Measurements from ENCODE around the gene COQ3. TPM values are rescaled to one million over a fixed set of nuclear protein-coding genes. Genes with fewer than 3 reads are reported as not detected.

COQ3 gene
- total and polyA plus RNA-seq, 4 donors: 3.8 to 9.4 (median 8.0) TPM

DNA sequence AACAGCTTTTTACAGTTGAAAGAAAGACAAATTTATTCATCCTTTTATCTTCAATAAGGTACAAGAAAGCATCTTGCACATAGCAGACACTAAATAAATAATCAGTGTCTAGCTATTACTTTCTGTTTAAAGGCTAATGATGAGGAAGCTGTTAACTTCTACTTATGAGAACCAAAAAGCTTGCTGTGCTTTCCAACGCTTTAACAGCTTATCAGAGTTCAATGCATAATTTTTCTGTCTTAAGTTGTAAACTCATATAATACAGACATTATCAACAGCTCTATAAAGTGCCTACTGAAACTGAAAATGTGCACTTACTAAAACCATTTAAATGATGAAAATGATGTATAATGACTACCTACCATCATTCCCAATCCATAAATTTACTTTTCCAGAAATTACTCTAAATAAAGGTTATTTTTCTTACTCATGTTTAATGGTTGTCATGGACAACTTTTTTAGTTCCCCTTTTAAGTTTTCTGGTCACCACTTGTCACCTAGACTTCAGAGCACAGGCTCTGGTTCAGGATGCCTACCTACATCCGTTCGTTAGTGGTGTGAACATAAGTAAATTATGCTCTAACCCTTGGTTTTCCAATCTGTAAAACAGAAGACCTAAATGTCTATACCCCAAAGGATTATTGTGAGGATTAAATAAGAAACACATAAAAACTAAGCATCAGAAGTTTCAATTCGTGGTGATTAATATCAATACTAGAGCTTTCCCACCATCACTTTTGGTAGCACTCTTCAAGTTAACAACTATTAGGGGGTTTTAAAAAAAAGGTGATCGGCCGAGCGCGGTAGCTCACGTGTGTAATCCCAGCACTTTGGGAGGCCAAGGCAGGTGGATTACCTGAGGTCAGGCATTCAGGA, 23.1 kb upstream of the COQ3 start:
- Histone ChIP-seq H3K27ac (ENCODE audit: low read depth in 1 of 2, low read length in 2 of 2) (no peak overlapping the region), H3K9ac (ENCODE audit: low read depth in 1 of 2, low read length in 2 of 2) (no peak overlapping the region), H3K27me3 (ENCODE audit: control insufficient read depth in 4 of 4, insufficient read depth in 4 of 4, low read length in 3 of 4) (no peaks in the 10 kb centered on the region), H3K9me3 (ENCODE audit: control insufficient read depth in 4 of 4, low read length in 3 of 4) (no peaks in the 10 kb centered on the region), H3K4me1 (ENCODE audit: control insufficient read depth in 4 of 4, insufficient read depth in 4 of 4, low read length in 3 of 4) (peaks cover 0 to 25% (median 11%) of the 10 kb centered on the region in 4 donors), H3K36me3 (ENCODE audit: control insufficient read depth in 4 of 4, insufficient read depth in 3 of 4, low read depth in 1 of 4, low read length in 3 of 4) (peaks cover 0 to 8% (median under 1%) of the 10 kb centered on the region in 4 donors), H3K4me3 (ENCODE audit: low read depth in 1 of 3, low read length in 3 of 3) (no peak overlapping the region)
- 85% methylated on average over 9 of the region's 9 CpGs for WGBS
- TF ChIP-seq, protein P1, sequence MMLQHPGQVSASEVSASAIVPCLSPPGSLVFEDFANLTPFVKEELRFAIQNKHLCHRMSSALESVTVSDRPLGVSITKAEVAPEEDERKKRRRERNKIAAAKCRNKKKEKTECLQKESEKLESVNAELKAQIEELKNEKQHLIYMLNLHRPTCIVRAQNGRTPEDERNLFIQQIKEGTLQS (IDR thresholded peaks at IDR 0.05): no peak
- no peak for TF ChIP-seq FOXA2 (IDR thresholded peaks at IDR 0.05)
- TF ChIP-seq SP1 (IDR thresholded peaks at IDR 0.05): no peak
- TF ChIP-seq JUND (IDR thresholded peaks at IDR 0.05): no peak
- TF ChIP-seq HNF4A (conservative IDR thresholded peaks at IDR 0.05): no peak
- no peak for TF ChIP-seq YY1 (IDR thresholded peaks at IDR 0.05)
- TF ChIP-seq TAF1 (conservative IDR thresholded peaks at IDR 0.05): no peak
- TF ChIP-seq, protein P2, sequence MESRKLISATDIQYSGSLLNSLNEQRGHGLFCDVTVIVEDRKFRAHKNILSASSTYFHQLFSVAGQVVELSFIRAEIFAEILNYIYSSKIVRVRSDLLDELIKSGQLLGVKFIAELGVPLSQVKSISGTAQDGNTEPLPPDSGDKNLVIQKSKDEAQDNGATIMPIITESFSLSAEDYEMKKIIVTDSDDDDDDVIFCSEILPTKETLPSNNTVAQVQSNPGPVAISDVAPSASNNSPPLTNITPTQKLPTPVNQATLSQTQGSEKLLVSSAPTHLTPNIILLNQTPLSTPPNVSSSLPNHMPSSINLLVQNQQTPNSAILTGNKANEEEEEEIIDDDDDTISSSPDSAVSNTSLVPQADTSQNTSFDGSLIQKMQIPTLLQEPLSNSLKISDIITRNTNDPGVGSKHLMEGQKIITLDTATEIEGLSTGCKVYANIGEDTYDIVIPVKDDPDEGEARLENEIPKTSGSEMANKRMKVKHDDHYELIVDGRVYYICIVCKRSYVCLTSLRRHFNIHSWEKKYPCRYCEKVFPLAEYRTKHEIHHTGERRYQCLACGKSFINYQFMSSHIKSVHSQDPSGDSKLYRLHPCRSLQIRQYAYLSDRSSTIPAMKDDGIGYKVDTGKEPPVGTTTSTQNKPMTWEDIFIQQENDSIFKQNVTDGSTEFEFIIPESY (IDR thresholded peaks at IDR 0.05): no peak
- TF ChIP-seq RAD21 (IDR thresholded peaks at IDR 0.05): no peak
- no peak for TF ChIP-seq RXRA (IDR thresholded peaks at IDR 0.05)
- TF ChIP-seq, protein P3, sequence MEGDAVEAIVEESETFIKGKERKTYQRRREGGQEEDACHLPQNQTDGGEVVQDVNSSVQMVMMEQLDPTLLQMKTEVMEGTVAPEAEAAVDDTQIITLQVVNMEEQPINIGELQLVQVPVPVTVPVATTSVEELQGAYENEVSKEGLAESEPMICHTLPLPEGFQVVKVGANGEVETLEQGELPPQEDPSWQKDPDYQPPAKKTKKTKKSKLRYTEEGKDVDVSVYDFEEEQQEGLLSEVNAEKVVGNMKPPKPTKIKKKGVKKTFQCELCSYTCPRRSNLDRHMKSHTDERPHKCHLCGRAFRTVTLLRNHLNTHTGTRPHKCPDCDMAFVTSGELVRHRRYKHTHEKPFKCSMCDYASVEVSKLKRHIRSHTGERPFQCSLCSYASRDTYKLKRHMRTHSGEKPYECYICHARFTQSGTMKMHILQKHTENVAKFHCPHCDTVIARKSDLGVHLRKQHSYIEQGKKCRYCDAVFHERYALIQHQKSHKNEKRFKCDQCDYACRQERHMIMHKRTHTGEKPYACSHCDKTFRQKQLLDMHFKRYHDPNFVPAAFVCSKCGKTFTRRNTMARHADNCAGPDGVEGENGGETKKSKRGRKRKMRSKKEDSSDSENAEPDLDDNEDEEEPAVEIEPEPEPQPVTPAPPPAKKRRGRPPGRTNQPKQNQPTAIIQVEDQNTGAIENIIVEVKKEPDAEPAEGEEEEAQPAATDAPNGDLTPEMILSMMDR (IDR thresholded peaks at IDR 0.05; ENCODE audit: low read depth, low read length, missing input control): no peak
- no peak for TF ChIP-seq GABPA (IDR thresholded peaks at IDR 0.05 in 1 of 2, conservative IDR thresholded peaks at IDR 0.05 in 1 of 2)
- no peak for TF ChIP-seq EGR1 (IDR thresholded peaks at IDR 0.05; ENCODE audit: low read depth in 2 of 2)
- DNase-seq (ENCODE audit: low spot score): no peak

DNA sequence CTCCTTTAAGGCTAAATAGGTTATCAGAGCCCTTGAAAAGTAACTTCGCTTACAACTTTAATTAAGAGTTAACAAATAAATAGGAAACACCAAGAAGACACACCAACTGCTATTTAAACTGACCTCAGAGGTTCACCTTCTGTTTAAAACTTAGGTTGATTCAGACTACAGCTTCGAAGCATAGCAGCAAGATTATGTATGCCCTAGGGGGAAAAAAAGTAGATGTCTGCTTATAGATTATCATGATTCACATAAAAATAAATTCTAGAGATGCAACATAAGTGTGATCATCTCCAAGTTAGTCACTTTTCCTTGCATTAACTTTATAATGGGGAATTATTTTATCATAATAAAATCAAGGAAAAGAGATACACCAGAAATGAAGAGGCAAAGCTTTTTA, 22.2 kb upstream of the COQ3 start:
- DNase-seq (ENCODE audit: low spot score): no peak
- peaks cover 0 to 8% (median 1%) of the 10 kb centered on the region in 4 donors for H3K36me3 ChIP-seq (ENCODE audit: control insufficient read depth in 4 of 4, insufficient read depth in 3 of 4, low read depth in 1 of 4, low read length in 3 of 4)
- H3K27me3 ChIP-seq (ENCODE audit: control insufficient read depth in 4 of 4, insufficient read depth in 4 of 4, low read length in 3 of 4): no peaks in the 10 kb centered on the region
- no peak overlapping the region for H3K27ac ChIP-seq (ENCODE audit: low read depth in 1 of 2, low read length in 2 of 2)
- WGBS: 81% methylated on average over 2 of the region's 2 CpGs
- H3K4me1 ChIP-seq (ENCODE audit: control insufficient read depth in 4 of 4, insufficient read depth in 4 of 4, low read length in 3 of 4): peaks cover 0 to 22% (median 2%) of the 10 kb centered on the region in 4 donors
- H3K9ac ChIP-seq (ENCODE audit: low read depth in 1 of 2, low read length in 2 of 2): no peak overlapping the region
- H3K9me3 ChIP-seq (ENCODE audit: control insufficient read depth in 4 of 4, low read length in 3 of 4): no peaks in the 10 kb centered on the region
- no peak overlapping the region for H3K4me3 ChIP-seq (ENCODE audit: low read depth in 1 of 3, low read length in 3 of 3)
- no peak for TF ChIP-seq RAD21 (IDR thresholded peaks at IDR 0.05)
- no peak for TF ChIP-seq FOXA2 (IDR thresholded peaks at IDR 0.05)
- no peak for TF ChIP-seq SP1 (IDR thresholded peaks at IDR 0.05)
- TF ChIP-seq, protein P3 (IDR thresholded peaks at IDR 0.05; ENCODE audit: low read depth, low read length, missing input control): no peak
- TF ChIP-seq RXRA (IDR thresholded peaks at IDR 0.05): no peak
- TF ChIP-seq, protein P2 (IDR thresholded peaks at IDR 0.05): no peak
- TF ChIP-seq EGR1 (IDR thresholded peaks at IDR 0.05; ENCODE audit: low read depth in 2 of 2): no peak
- TF ChIP-seq, protein P4, sequence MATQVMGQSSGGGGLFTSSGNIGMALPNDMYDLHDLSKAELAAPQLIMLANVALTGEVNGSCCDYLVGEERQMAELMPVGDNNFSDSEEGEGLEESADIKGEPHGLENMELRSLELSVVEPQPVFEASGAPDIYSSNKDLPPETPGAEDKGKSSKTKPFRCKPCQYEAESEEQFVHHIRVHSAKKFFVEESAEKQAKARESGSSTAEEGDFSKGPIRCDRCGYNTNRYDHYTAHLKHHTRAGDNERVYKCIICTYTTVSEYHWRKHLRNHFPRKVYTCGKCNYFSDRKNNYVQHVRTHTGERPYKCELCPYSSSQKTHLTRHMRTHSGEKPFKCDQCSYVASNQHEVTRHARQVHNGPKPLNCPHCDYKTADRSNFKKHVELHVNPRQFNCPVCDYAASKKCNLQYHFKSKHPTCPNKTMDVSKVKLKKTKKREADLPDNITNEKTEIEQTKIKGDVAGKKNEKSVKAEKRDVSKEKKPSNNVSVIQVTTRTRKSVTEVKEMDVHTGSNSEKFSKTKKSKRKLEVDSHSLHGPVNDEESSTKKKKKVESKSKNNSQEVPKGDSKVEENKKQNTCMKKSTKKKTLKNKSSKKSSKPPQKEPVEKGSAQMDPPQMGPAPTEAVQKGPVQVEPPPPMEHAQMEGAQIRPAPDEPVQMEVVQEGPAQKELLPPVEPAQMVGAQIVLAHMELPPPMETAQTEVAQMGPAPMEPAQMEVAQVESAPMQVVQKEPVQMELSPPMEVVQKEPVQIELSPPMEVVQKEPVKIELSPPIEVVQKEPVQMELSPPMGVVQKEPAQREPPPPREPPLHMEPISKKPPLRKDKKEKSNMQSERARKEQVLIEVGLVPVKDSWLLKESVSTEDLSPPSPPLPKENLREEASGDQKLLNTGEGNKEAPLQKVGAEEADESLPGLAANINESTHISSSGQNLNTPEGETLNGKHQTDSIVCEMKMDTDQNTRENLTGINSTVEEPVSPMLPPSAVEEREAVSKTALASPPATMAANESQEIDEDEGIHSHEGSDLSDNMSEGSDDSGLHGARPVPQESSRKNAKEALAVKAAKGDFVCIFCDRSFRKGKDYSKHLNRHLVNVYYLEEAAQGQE (IDR thresholded peaks at IDR 0.05): no peak
- TF ChIP-seq HNF4G (IDR thresholded peaks at IDR 0.05): no peak
- TF ChIP-seq, protein P1 (IDR thresholded peaks at IDR 0.05): no peak
- TF ChIP-seq, protein P5, sequence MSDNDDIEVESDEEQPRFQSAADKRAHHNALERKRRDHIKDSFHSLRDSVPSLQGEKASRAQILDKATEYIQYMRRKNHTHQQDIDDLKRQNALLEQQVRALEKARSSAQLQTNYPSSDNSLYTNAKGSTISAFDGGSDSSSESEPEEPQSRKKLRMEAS (IDR thresholded peaks at IDR 0.05): no peak
- TF ChIP-seq HNF4A (conservative IDR thresholded peaks at IDR 0.05): no peak
- TF ChIP-seq FOXA1 (IDR thresholded peaks at IDR 0.05): no peak
- TF ChIP-seq TAF1 (conservative IDR thresholded peaks at IDR 0.05): no peak
